A673 (cell line): ENCODE measurements around the gene KCNQ2. TPM values are rescaled to one million over a fixed set of nuclear protein-coding genes. Genes with fewer than 3 reads are reported as not detected.

Source experiments
- BruUV-seq: library from RNA; stranded (reverse); fragments of 400-500 nt; replicated peaks from 2 replicates; lab custom pipeline; 2021; lab: Mats Ljungman, UMichigan
- CTCF ChIA-PET: fragments of 300-600 bp; sonication (Branson Sonifier 250); formaldehyde crosslinking; loops from one replicate; lab custom pipeline; 2022; ENCODE audit warnings: antibody characterized with exemption; lab: Charles Lee
- POLR2A ChIA-PET: fragments of 300-600 bp; sonication (Branson Sonifier 250); formaldehyde crosslinking; loops from one replicate; lab custom pipeline; 2022; ENCODE audit warnings: antibody characterized with exemption; ENCODE audit not compliant: low non-redundant PET; lab: Charles Lee
- DNase-seq: peaks from one replicate; pipeline ENCODE4 v3.0.0-alpha.2; 2015; ENCODE audit warnings: low spot score
- H3K27ac ChIP-seq: fragments of 200-600 bp; sonication (generic); 2 replicates; pipeline ENCODE4 v1.5.1; 2016; ENCODE audit warnings: mixed run types, low read depth, mild to moderate bottlenecking, mixed read lengths, antibody characterized with exemption, low read length; ENCODE audit not compliant: poor library complexity, severe bottlenecking
- H3K27me3 ChIP-seq: fragments of 200-600 bp; sonication (generic); replicated peaks from 2 replicates; pipeline ENCODE4 v1.6.1; 2017; ENCODE audit warnings: mixed run types, low read depth, mild to moderate bottlenecking, mixed read lengths, antibody characterized with exemption, low read length; ENCODE audit not compliant: insufficient read depth, poor library complexity
- H3K36me3 ChIP-seq: fragments of 200-600 bp; sonication (generic); 2 replicates; pipeline ENCODE4 v1.6.1; 2016; ENCODE audit warnings: mixed run types, mild to moderate bottlenecking, mixed read lengths, antibody characterized with exemption, low read length; ENCODE audit not compliant: insufficient read depth, poor library complexity, severe bottlenecking
- H3K4me1 ChIP-seq: fragments of 200-600 bp; sonication (generic); 2 replicates; pipeline ENCODE4 v1.6.1; 2017; ENCODE audit warnings: mixed run types, mild to moderate bottlenecking, mixed read lengths, antibody characterized with exemption, low read length; ENCODE audit not compliant: insufficient read depth, poor library complexity, severe bottlenecking
- H3K4me3 ChIP-seq: fragments of 200-600 bp; sonication (generic); 2 replicates; pipeline ENCODE4 v1.5.1; 2016; ENCODE audit warnings: low read depth, mixed run types, mild to moderate bottlenecking, mixed read lengths, low read length; ENCODE audit not compliant: poor library complexity, severe bottlenecking
- H3K9me3 ChIP-seq: fragments of 200-600 bp; sonication (generic); 2 replicates; pipeline ENCODE4 v1.6.1; 2016; ENCODE audit warnings: mixed run types, low read depth, mild to moderate bottlenecking, mixed read lengths, antibody characterized with exemption, low read length; ENCODE audit not compliant: poor library complexity, severe bottlenecking
- CTCF ChIP-seq: fragments of 300-800, 200-600 bp; sonication (generic); conservative IDR thresholded peaks from 2 replicates; pipeline ENCODE4 v1.5.1; 2017; ENCODE audit warnings: low read depth, mild to moderate bottlenecking, antibody characterized with exemption, low read length, moderate library complexity, mixed read lengths
- EZH2 ChIP-seq: fragments of 200-600 bp; sonication (generic); IDR thresholded peaks from 2 replicates; pipeline ENCODE4 v1.6.1; 2017; ENCODE audit warnings: borderline replicate concordance, low read depth, mild to moderate bottlenecking, mixed read lengths, antibody characterized with exemption, low read length; ENCODE audit not compliant: poor library complexity, severe bottlenecking
- intact Hi-C: fragments of 100-400 bp; cut with micrococcal nuclease; formaldehyde crosslinking; loops from one replicate; pipeline ENCODE4 v1.10.0; 2022; ENCODE audit not compliant: unreplicated experiment
- total RNA-seq: library from RNA; stranded (reverse); gene quantifications from 2 replicates; pipeline ENCODE4 v1.2.3, GENCODE V29; 2021

Gene KCNQ2
- total RNA-seq, 1 experiment from 2014 or later = 6.6 TPM

- CTCF ChIA-PET = no interaction called here
- Histone ChIP-seq H3K4me3 (no peak overlapping the region), H3K36me3 (no peaks in the 10 kb centered on the region), H3K4me1 (no peaks in the 10 kb centered on the region), H3K27me3 (no peaks in the 10 kb centered on the region), H3K27ac (no peak overlapping the region), H3K9me3 (no peaks in the 10 kb centered on the region)
- intact Hi-C loops = no loop called here
- no peak for TF ChIP-seq EZH2
- TF ChIP-seq CTCF = no peak
- POLR2A ChIA-PET = no interaction called here
- no TSS peak for BruUV-seq
- no peak for DNase-seq
These were observed 63.8 kb downstream of the KCNQ2 start for GRCh38 chr20:63408684-63409046.

- POLR2A ChIA-PET = no interaction called here
- Histone ChIP-seq H3K9me3 (no peaks in the 10 kb centered on the region), H3K36me3 (no peaks in the 10 kb centered on the region), H3K27ac (no peak overlapping the region), H3K4me1 (no peaks in the 10 kb centered on the region), H3K27me3 (no peaks in the 10 kb centered on the region), H3K4me3 (no peak overlapping the region)
- CTCF ChIA-PET = no interaction called here
- no peak for DNase-seq
- no TSS peak for BruUV-seq
- intact Hi-C loops = no loop called here
- TF ChIP-seq CTCF = no peak
- TF ChIP-seq EZH2 = no peak
These were observed 64.3 kb downstream of the KCNQ2 start for GRCh38 chr20:63407928-63408683.

GRCh38 chr20:63406617-63407245 is 65.7 kb downstream of the KCNQ2 start:
- BruUV-seq = no TSS peak
- TF ChIP-seq CTCF (no peak), EZH2 (no peak)
- Histone ChIP-seq H3K36me3 (no peaks in the 10 kb centered on the region), H3K4me1 (no peaks in the 10 kb centered on the region), H3K27me3 (peaks cover 12% of the 10 kb centered on the region), H3K9me3 (no peaks in the 10 kb centered on the region), H3K27ac (no peak overlapping the region), H3K4me3 (no peak overlapping the region)
- ChIA-PET CTCF (interaction anchor here (0.5 kb wide), 1 partner anchor 654 kb away, joined by 4 read pairs; no protein-coding TSS in a partner anchor), POLR2A (no interaction called here)
- no peak for DNase-seq
- intact Hi-C loops = no loop called here
